Coronary artery (tissue), 2 donors: ENCODE data around the gene AGRP.

Experiments used
- DNase-seq: peaks from one replicate; pipeline ENCODE4 v3.0.0-alpha.2; 2017; ENCODE audit warnings: low spot score
- H3K27ac ChIP-seq, 2 donors: fragments of 200-600 bp; sonication (generic); one replicate each; pipeline ENCODE4 v1.5.1; 2016 to 2019
- H3K4me3 ChIP-seq: fragments of 200-600 bp; sonication (generic); 2 replicates; pipeline ENCODE4 v1.5.1; 2016; ENCODE audit warnings: mild to moderate bottlenecking, moderate library complexity
- CTCF ChIP-seq: fragments of 200-600 bp; sonication (generic); IDR thresholded peaks from one replicate; pipeline ENCODE4 v1.5.1; 2019; ENCODE audit warnings: antibody characterized with exemption

The AGRP gene

GRCh38 chr16:67456391-67457081 is 26.8 kb downstream of the AGRP start:
- no peak for DNase-seq
- Histone ChIP-seq H3K4me3 (no peak overlapping the region), H3K27ac (peak overlapping the region; percentile 30 to 73)
- peak; percentile 24 for TF ChIP-seq CTCF

GRCh38 chr16:67454852-67455251 is 28.5 kb downstream of the AGRP start:
- Histone ChIP-seq H3K4me3 (no peak overlapping the region), H3K27ac (no peak overlapping the region)
- no peak for TF ChIP-seq CTCF
- no peak for DNase-seq

GRCh38 chr16:67454104-67454503 is 29.2 kb downstream of the AGRP start:
- Histone ChIP-seq H3K4me3 (no peak overlapping the region), H3K27ac (no peak overlapping the region)
- DNase-seq, result no peak
- TF ChIP-seq CTCF, result no peak

GRCh38 chr16:67451704-67452435 is 31.5 kb downstream of the AGRP start:
- peak overlapping the region in 1 of 2 donors; percentile 22 for H3K27ac ChIP-seq

GRCh38 chr16:67451061-67451703 is 32.2 kb downstream of the AGRP start:
- Histone ChIP-seq H3K4me3 (no peak overlapping the region), H3K27ac (peak overlapping the region in 1 of 2 donors; percentile 22)
- TF ChIP-seq CTCF, result no peak
- DNase-seq, result no peak

More at GRCh38 chr16:67451704-67452435, 31.5 kb downstream of the AGRP start:
- DNase-seq, result no peak
- no peak overlapping the region for H3K4me3 ChIP-seq
- no peak for TF ChIP-seq CTCF

GRCh38 chr16:67449739-67450138 is 33.6 kb downstream of the AGRP start:
- Histone ChIP-seq H3K27ac (no peak overlapping the region), H3K4me3 (no peak overlapping the region)
- DNase-seq, result no peak
- no peak for TF ChIP-seq CTCF
